ENCODE results near the gene HSF4.

DNA sequence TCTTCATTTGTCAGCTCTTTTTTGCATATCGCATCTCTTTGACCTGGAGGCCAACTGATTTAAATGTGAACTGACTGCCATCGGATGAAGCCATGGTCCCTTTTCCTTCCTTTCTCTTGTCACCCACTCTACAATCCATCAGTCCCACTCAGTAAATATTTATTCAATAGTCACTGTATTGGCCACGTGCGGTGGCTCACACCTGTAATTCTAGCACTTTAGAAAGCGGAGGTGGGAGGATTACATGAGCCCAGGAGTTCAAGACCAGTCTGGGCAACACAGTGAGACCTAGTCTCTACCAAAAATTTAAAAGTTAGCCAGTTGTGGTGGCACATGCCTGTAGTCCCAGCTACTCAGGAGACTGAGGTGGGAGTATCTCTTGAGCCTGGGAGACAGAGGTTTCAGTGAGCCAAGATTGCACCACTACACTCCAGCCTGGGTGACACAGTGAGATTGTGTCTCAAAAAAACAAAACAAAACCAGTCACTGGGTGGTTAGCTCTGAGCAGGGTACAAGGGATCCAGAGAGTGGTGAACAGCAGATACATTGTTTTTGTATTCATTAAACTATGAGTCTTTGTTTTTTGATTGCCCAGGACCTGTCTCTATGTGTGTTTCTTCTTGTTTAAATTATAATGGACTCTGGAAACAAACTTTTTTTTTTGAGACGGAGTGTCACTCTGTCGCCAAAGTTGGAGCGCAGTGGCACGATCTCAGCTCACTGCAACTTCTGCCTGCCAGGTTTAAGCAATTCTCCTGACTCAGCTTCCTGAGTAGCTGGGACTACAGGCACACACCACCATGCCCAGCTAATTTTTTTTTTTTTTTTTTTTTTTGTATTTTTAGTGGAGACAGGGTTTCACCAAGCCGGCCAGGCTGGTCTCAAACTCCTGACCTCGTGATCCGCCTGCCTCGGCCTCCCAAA, 47.9 kb upstream of the HSF4 start:
- TF ChIP-seq, protein P1, sequence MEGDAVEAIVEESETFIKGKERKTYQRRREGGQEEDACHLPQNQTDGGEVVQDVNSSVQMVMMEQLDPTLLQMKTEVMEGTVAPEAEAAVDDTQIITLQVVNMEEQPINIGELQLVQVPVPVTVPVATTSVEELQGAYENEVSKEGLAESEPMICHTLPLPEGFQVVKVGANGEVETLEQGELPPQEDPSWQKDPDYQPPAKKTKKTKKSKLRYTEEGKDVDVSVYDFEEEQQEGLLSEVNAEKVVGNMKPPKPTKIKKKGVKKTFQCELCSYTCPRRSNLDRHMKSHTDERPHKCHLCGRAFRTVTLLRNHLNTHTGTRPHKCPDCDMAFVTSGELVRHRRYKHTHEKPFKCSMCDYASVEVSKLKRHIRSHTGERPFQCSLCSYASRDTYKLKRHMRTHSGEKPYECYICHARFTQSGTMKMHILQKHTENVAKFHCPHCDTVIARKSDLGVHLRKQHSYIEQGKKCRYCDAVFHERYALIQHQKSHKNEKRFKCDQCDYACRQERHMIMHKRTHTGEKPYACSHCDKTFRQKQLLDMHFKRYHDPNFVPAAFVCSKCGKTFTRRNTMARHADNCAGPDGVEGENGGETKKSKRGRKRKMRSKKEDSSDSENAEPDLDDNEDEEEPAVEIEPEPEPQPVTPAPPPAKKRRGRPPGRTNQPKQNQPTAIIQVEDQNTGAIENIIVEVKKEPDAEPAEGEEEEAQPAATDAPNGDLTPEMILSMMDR (IDR thresholded peaks at IDR 0.05) = no peak
- TF ChIP-seq SP1 (CRISPR knock-in tag; conservative IDR thresholded peaks at IDR 0.05) (no peak), CREB1 (CRISPR knock-in tag; IDR thresholded peaks at IDR 0.05) (no peak), NR2C2 (CRISPR knock-in tag; IDR thresholded peaks at IDR 0.05) (no peak)
- TF ChIP-seq, protein P2, sequence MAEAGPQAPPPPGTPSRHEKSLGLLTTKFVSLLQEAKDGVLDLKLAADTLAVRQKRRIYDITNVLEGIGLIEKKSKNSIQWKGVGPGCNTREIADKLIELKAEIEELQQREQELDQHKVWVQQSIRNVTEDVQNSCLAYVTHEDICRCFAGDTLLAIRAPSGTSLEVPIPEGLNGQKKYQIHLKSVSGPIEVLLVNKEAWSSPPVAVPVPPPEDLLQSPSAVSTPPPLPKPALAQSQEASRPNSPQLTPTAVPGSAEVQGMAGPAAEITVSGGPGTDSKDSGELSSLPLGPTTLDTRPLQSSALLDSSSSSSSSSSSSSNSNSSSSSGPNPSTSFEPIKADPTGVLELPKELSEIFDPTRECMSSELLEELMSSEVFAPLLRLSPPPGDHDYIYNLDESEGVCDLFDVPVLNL (CRISPR knock-in tag; IDR thresholded peaks at IDR 0.05; ENCODE audit: borderline replicate concordance, low read depth) = no peak
- TF ChIP-seq, protein P3, sequence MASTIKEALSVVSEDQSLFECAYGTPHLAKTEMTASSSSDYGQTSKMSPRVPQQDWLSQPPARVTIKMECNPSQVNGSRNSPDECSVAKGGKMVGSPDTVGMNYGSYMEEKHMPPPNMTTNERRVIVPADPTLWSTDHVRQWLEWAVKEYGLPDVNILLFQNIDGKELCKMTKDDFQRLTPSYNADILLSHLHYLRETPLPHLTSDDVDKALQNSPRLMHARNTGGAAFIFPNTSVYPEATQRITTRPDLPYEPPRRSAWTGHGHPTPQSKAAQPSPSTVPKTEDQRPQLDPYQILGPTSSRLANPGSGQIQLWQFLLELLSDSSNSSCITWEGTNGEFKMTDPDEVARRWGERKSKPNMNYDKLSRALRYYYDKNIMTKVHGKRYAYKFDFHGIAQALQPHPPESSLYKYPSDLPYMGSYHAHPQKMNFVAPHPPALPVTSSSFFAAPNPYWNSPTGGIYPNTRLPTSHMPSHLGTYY (CRISPR knock-in tag; IDR thresholded peaks at IDR 0.05) = no peak
- TF ChIP-seq, protein P4, sequence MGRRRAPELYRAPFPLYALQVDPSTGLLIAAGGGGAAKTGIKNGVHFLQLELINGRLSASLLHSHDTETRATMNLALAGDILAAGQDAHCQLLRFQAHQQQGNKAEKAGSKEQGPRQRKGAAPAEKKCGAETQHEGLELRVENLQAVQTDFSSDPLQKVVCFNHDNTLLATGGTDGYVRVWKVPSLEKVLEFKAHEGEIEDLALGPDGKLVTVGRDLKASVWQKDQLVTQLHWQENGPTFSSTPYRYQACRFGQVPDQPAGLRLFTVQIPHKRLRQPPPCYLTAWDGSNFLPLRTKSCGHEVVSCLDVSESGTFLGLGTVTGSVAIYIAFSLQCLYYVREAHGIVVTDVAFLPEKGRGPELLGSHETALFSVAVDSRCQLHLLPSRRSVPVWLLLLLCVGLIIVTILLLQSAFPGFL (CRISPR knock-in tag; IDR thresholded peaks at IDR 0.05; ENCODE audit: borderline replicate concordance) = no peak
